HG03095 (cell line): ENCODE results near the gene ARHGAP9.
"Not testable (repeated sequence)": the region's sequence is repeated elsewhere in the genome, so short reads cannot be mapped to it uniquely, and the experiment has no call there.

Source experiments
- ATAC-seq: cut with Tn5 transposase; IDR thresholded peaks from one replicate; pipeline ENCODE4 v1.9.1; 2021; ENCODE audit warnings: moderate library complexity; ENCODE audit not compliant: unreplicated experiment

ARHGAP9 gene

DNA sequence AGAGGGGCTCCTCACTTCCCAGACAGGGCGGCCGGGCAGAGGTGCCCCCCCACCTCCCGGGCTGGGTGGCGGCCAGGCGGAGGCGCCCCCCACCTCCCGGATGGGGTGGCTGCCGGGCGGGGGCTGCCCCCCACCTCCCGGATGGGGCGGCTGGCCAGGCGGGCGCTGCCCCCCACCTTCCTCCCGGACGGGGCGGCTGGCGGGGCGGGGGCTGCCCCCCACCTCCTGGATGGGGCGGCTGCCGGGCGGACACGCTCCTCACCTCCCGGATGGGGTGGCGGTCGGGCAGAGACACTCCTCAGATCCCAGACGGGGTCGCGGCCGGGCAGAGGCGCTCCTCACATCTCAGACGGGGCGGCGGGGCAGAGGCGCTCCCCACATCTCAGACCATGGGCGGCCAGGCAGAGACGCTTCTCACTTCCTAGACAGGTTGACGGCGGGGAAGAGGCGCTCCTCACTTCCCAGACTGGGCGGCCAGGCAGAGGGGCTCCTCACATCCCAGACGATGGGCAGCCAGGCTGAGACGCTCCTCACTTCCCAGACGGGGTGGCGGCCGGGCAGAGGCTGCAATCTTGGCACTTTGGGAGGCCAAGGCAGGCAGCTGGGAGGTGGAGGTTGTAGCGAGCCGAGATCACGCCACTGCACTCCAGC lies 15.5 kb upstream of the ARHGAP9 start:
- not testable (repeated sequence) for ATAC-seq

DNA sequence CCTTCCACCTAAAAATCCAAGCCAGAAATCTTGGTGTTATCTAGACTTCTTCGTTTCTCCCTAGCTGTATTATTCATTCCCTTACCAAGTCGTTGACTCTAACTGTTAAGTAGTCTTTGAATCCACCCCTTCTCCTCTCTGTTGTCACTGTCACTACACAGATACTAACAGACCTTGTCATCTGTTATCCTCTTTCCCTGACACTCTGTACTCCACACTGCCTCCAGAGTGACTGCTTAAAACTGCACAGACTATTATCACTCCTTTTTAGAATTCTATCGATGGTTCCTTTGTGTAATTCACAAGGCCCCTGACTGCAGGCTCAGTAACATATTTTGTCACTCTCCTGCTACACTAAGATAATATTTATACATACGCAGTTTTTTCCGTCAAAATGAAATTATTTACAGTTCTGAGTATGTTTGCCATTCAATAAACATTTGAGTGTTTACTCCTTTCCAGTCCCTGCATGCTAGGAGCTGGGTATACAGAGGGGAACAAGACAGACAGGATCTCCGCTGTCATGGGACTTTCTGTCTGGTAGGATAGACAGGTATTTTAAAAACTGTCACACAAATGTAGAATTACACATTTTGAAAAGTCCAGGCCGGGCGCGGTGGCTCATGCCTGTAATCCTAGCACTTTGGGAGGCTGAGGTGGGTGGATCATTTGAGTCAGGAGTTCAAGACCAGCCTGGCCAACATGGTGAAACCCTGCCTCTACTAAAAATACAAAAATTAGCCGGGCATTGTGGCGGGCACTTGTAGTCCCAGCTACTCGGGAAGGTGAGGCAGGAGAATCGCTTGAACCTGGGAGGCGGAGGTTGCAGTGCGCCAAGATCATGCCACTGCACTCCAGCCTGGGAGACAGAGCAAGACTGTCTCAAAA lies 12.0 kb upstream of the ARHGAP9 start:
- no peak for ATAC-seq

GRCh38 chr12:57490126-57490525 lies 10.5 kb upstream of the ARHGAP9 start:
- ATAC-seq = no peak

- ATAC-seq = no peak
Measured at GRCh38 chr12:57489157-57489641, 9.5 kb upstream of the ARHGAP9 start.

DNA sequence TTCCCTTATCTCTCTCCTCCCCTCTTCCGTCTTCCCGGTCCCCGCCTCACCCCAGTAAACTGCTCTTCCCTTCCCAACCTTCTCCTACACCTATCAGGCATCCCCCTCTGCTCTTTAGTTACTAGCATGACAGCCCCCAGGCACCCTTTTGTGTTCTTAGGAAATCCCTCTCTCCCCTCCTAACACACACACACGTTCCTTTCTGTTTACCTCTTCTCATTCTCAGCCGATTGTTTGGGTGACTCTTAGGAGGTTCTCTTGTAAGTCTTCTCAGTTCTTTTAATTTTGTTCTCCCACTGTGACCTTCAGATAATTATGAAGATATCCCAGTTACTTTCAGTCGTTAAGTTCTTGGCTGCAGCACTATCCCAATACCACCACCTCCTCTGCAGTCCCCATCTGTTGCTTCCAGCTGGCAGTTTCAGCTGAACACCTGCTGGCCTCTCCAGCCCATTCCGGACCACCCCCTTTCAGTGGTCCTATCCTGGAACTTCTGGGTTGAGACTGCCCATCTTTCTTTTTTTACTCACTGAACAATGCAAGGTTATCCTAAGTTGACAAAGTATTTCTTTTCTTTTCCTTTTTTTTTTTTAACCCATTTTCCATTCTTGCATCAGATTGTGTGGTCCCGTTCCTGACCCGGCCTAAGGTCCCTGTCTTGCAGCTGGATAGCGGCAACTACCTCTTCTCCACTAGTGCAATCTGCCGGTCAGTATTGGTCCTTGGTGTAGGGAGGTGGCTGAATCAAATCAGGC lies 8.9 kb upstream of the ARHGAP9 start:
- ATAC-seq = no peak

- peak; percentile 97 for ATAC-seq
Measured at GRCh38 chr12:57487597-57488401, 8.1 kb upstream of the ARHGAP9 start, which contains the start of gene MARS1. Gene MARS1 (plus strand): TSS chr12:57488068. CDS start chr12:57488091, 23 bp downstream.

- no peak for ATAC-seq
Measured at GRCh38 chr12:57487055-57487596, 7.5 kb upstream of the ARHGAP9 start.

GRCh38 chr12:57485695-57486094 lies 6.0 kb upstream of the ARHGAP9 start:
- ATAC-seq = no peak

DNA sequence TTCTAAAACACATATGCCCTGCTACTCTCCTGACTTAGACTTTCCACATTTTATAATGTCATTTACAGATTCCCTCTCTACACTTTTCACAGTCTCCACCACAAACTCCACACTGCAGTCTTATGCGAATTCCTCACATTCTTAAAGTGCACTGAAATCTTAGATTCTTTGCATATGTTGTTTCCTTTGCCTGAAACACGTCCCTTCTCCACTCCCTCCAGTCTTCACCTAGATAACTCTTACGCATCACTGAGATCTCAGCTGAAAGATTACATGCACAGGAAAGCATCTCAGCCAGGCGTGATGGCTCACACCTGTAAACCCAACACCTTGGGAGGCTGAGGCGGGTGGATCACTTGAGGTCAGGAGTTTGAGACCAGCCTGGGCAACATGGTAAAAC lies 3.8 kb upstream of the ARHGAP9 start:
- no peak for ATAC-seq

- ATAC-seq = no peak
Measured at GRCh38 chr12:57481671-57482070, 2.0 kb upstream of the ARHGAP9 start.

DNA sequence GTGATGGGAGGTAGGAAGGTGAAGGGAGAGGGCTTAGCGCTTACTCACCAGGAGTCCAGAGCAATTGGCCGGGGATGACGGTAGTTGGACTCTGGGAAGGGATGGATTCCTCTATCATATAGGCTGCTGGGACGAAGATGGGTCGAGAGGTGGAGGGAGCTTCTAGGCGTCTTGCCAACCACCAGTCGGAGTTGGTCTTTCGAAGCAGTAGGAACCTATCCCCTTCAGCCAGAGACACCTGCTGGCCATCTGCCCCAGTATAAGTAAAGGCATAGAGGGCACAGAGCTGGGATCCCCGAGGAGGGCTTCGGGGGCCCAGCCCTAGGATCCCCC lies 657 bp downstream of the ARHGAP9 start:
- no peak for ATAC-seq

DNA sequence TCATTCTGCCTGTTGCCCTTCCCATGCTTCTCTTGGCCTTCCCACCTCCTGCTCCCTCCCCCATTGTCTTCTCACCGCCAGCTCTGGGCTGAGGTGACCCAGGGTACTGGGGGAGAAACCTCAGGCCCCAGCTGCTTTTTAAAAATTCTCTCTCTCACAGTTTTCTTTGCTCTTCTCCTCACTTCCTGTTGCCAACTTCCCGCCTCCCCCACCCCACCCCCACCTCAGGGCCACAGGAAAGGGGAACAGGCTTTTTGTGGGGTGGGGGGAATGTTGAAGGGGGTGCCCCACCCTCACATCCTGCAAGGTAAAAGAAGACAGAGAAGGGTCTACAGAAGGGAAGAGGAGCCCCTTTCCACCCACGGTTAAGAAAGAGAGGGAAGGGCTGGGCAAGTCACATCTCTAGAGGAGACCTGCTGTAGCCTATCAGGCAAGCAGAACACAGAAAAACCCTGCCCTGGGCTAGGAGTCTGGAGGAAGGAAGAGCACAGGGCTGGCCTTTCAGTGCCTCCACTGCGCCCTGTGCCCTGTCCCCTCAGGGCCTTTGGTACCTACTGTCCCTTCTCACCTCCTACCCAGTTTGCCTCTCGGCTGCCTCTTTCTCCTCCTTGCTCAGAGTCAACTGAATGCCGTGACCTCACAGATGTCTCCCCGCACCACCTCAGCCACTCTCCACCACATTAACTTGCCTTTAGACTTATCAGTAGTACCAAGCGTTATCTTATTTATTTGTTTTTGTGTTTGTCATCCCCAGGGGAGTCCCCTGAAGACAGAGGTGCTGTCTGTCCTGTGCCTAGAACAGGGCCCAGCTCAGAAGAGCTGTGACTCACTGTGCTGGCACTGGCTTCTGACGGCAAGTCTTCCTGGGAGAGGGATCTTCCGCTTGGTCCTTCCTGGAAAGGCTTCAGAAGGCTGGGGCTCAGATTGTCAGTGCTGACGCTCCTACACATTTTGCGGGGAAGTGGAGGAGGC lies 1.7 kb downstream of the ARHGAP9 start:
- no peak for ATAC-seq

DNA sequence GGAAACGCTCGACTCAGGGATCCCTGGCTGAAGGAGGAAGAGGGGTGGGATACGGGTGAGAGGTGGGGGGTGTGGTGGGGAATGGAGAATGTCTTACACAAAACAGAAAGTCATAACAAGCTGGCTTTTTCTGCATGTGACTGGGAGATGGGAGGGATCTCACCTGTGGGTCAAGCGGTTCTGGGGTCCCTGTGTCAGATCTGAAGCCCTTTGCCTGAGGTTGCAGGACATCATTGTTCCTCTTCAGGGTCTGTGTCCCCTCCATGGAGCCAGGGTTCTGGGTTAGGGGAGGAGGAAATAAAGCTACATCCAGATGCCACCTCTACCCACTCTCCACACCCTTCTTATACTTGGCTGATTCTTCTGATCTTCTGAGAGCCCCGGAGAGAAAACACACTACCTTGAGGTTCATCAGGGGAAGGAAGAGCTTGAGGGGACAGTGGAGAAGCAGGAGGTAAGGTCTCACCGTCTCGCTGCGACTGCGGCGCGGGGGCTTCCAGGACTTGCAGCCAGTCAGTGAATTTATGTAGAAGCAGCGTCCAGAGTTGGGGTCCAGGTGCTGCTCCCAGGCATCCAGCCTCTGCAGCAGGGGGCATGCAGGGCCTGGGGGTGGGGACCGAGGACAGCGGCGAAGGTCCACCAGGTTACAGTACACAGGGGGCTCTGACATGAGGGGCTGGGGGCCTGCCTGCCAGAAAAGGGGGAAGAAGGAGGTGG lies 2.5 kb downstream of the ARHGAP9 start:
- ATAC-seq = no peak

DNA sequence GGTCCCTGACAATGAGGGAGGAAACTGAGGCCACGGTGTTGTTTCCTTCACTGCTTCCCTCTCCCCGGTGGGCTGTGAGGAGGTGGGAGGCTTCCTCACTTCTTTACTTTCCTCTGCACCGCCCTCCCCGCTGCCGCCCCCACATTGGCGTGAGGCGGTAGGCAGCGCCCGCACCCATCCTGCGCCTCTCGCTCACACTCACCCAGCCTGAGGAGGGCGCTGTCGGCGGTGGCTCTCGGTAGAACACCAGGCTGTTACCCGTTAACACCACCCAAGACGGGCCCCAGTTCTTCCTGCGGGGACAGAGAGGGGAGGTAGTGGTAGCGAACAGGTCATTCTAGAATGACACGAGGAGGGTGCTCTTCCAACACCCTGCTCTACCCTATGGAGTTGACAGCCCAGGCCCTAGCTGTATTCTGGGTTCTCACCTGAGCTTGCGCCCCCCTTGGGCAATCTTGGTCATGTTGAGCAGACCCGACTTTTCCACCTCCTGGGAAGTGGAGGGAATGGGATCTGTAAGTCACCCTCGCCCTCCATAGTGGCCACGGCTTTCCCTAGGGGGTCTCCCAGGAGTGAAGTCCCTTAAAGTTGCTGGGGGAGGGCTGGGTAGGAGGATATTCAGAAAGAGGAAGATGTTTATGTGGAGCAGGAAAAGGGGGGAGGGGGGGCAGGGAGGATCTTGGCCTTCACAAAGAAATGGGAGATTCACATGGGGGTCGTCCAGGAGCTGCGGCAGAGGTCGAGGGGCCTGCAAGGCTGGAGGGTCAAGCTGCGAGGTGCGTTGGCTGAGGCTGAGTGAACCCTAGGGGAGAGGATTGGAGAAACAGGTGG lies 3.3 kb downstream of the ARHGAP9 start:
- ATAC-seq = peak; percentile 53

- peak; percentile 1 for ATAC-seq
Measured at GRCh38 chr12:57475271-57476161, 4.2 kb downstream of the ARHGAP9 start.

GRCh38 chr12:57474862-57475261 lies 4.8 kb downstream of the ARHGAP9 start:
- no peak for ATAC-seq

- ATAC-seq = no peak
Measured at GRCh38 chr12:57474430-57474829, 5.2 kb downstream of the ARHGAP9 start.
